Activated CD4-positive, alpha-beta T cell treated with anti-CD3 and anti-CD28 coated beads for 24 hours (primary cell): ENCODE data around the gene PRKAR1B.

Source experiments
- DNase-seq, 2 donors: peaks; one replicate each; pipeline ENCODE4 v3.0.0-alpha.2; 2020; ENCODE audit warnings: low read depth in 2 of 2

Gene PRKAR1B

DNA sequence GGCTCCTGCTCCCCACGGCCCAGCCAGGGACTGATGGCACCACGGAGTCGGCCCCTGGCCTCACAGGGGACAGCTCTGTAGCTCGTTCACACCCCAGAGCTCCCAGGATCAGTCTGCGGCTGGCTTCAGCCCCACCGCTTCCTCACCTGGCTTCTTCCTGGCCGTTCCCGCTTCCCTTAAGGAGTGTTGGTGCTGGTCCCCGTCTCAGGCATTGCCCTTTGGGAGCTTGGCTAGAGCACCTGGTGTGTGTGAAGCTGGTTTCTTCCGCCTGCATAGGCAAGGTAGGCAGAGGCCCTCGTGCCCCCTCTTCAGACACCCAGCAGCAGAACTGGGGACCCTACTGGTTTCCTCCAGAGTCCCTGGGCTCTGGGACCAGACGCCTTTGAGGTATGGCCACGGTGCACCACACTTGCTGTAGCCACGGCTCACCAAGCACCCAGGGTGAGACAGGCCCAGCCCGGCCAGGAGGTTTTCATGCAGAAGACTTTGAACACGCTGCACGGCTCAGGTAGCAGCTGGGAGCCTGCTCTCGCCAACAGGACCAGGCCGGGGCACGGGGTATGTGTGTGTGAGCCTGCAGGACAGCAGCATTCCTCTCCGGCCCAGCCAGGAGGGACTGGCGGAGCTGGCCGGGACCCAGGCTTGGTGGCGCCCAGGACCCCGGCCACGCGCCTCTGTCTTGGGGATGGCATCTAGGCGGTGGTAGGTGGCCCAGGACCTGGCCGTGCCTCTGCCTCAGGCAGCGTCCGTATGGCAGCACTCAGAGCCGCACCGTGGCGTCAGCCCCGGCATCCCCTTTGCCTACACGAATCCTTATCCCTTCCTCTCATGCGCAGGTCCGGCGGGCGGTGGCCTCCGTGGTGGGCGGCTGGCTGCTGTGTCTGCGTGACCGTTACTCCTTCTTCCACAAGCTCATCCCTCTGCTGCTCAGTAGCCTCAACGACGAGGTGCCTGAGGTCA is 13.2 kb upstream of the PRKAR1B start:
- no peak for DNase-seq

DNA sequence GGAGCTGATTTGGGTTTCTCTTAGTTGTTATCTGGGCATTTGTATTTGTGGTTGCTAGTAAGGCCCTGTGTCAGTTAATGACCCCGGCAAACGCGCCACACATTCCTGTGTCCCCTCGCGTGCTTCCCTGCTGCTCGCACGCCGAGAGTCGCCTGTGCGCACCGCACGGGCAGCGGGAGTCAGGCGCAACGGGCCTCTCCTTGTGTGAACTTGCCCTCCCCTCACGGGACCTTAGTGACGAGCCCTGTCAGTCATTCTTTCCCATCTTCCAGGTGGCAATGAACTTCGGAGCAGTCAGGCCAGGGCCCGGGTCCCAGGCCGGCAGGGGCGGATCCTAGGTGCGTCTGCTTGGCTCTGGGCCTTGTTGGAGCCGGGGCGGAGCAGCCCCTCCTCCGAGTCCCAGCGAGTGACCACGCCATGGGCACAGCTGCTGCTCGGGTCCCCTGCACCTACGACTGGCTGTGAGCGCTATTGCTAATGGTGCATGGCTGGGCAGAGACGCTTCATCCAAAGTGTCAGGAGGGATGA is 12.4 kb upstream of the PRKAR1B start:
- no peak for DNase-seq

DNA sequence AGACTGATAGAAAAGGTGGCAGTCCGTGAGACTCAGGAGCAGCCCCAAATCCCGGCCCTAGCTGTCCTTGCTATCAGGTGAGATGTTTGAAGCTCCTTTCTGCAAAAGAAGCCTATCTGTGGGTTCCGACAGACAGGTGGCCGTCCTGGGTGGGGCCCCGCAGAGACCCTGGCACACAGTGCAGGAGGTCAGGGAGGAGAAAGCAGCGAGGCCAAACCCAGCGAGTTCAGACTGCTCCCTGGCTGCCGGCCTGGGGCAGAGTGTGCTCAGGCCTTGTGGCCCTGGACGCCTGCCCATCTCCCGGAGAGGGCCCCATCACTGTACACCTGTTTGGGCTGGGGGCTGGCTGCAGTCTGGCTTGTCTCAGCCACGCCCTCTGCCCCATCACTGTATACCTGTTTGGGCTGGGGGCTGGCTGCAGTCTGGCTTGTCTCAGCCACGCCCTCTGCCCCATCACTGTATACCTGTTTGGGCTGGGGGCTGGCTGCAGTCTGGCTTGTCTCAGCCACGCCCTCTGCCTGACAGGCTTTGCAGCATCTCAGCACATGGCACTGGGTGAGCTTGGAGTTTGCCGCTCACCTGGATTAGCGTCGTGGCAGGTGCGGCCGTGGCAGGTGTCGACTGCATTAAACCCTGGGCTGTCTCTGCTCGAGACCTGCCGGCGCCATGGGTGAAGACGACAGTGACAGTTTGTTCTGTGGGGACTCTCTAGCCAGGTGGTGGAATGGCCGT is 11.8 kb upstream of the PRKAR1B start:
- no peak for DNase-seq

DNA sequence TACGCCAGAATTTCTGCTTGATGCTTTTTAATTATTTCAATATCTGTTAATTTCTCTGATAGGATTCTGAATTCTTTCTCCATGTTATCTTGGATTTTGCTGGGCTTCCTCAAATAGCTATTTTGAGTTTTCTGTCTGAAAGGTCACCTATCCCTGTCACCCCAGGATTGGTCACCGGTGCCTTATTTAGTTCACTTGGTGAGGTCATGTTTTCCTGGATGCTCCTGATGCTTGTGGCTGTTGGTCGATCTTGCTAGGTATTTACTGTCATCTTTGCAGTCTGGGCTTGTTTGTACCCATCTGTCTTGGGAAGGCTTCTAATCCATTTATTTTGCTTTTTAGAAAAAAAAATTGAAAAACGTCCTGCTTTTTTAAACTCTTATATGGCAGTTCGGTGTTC is 11.2 kb upstream of the PRKAR1B start:
- no peak for DNase-seq

DNA sequence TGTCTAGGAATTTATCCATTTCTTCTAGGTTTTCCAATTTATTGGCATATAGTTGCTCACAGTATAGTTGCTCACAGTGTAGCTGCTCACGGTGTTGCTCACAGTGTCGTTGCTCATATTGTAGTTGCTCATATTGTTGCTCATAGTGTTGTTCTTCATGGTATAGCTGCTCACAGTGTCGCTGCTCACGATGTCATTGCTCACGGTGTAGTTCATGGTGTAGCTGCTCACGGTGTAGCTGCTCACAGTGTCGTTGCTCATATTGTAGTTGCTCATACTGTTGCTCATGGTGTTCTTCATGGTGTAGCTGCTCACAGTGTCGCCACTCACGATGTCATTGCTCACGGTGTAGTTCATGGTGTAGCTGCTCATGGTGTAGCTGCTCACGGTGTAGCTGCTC is 7.7 kb upstream of the PRKAR1B start:
- DNase-seq, result no peak

DNA sequence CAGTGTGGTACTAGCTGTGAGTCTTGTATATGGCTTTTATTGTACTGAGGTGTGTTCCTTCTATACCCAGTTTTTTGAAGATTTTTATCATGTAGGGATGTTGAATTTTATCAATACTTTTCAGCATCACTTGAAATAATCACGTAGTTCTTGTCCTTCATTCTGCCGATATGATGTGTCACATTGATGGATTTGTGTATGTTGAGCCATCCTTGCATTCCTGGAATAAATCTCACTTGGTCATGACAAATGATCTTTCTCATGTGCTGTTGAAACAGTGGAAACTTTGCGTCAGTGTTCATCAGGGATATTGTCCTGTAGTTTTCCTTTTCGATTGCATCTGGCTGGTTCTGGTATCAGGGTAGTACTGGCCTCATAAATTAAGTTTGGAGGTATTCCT is 7.1 kb upstream of the PRKAR1B start:
- DNase-seq, result no peak

DNA sequence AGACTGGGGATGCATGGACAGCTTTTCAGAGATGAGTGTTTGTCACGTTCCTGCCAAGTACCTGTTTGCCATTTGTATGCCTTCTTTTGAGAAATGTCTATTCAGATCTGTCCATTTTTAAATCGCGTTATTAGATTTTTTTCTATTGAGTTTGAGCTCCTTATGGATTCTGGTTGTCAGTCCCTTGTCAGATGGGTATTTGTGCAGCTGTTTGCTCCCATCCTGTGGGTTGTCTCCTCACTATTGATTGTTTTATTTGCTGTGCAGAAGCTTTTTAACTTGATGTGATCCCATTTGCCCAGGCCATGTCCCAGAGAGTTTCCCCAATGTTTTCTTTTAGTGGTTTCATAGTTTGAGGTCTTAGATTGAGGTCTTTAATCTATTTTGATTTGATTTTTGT is 5.5 kb upstream of the PRKAR1B start:
- DNase-seq, result no peak

DNA sequence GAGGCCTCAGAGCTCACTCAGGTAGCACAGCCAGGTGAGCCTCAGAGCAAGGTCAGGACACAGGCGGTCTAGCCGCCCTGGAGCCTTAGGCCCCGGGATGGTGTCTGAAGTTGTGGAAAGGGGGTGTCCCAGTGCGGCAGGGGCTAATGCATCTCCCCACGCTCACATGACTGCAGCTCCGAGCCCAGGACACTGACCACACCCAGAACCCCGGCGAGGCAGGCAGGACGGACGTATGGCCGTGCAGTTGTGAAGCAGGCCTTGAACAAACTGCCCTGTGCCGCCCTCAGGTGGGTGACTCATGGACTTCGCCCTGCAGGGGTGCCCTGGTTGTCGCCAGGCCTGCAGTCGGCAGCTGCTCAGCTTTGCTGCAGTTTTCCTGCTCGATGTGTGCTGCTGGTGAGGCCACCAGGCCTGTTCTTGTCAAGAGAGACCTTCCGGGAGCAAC is 5.0 kb upstream of the PRKAR1B start:
- no peak for DNase-seq

DNA sequence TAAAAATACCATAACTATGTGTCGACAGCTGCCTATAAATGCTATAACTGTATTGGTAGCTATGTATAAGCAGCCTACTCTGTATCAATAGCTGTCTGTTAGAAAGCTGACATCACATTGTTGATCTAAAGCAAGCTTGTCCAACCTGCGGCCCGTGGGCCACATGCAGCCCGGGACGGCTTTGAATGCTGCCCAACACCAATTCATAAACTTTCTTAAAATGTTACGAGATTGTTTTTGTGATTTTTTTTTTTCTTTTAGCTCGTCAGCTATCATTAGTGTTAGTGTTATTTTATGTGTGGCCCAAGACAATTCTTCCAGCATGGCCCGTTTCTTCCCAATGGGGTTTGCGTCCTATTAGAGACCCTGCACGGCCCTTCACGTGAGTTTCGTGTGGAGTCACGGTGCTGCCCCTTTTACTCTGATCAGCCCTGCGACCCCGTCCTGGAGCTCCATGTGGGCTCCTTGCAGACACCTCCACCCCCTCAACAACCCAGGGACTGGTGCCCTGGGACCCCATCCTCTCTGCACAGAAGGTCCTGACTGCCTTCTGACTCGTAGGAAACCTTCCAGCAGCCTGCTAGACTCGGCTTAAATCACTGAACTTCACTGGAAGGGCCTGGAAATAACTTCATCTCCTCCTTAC is 4.5 kb upstream of the PRKAR1B start:
- DNase-seq, result no peak

DNA sequence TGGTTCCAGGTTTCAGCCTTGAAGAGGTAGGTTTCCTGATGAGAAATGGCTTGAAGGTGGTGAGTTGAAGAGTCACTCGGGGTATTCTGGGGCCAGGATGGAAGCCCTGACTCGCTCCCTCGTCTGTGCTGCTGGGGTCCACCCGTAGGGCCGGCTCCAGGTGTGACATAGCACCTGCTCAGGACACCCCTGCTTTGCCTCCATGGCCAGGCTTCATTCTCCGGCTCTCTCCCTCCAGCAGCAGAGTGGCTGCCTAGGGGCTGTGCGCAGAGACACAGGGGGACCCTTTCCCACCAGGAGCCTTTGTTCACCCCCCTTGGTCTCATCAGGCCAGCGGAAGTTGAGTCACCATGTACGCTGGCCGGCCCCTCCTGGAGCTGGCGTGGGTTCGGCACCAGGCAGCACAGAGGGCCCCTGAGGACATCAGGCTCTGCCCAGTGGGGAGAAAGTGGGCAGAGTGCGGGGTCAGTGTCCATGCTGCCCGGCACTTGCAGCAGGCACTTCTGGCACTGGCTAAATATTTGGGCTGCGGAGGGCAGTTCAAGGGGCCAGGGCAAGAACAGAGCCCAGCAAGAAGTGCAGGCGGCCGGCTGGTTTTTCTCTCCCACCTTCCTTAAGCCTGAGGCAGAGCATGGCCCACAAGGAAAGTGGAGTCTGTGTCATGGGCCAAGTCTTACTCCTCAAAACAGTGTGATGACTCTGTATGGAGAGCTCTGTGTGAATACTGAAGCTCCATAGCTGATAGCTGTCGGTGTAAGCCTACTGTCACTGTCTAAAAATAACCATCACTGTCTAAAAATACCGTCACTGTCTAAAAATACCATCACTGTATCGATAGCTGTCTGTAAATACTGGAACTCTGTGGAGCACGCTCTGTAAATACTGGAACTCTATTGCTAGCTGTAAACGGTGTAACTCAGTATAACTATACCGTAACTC is 3.7 kb upstream of the PRKAR1B start:
- DNase-seq, result no peak

DNA sequence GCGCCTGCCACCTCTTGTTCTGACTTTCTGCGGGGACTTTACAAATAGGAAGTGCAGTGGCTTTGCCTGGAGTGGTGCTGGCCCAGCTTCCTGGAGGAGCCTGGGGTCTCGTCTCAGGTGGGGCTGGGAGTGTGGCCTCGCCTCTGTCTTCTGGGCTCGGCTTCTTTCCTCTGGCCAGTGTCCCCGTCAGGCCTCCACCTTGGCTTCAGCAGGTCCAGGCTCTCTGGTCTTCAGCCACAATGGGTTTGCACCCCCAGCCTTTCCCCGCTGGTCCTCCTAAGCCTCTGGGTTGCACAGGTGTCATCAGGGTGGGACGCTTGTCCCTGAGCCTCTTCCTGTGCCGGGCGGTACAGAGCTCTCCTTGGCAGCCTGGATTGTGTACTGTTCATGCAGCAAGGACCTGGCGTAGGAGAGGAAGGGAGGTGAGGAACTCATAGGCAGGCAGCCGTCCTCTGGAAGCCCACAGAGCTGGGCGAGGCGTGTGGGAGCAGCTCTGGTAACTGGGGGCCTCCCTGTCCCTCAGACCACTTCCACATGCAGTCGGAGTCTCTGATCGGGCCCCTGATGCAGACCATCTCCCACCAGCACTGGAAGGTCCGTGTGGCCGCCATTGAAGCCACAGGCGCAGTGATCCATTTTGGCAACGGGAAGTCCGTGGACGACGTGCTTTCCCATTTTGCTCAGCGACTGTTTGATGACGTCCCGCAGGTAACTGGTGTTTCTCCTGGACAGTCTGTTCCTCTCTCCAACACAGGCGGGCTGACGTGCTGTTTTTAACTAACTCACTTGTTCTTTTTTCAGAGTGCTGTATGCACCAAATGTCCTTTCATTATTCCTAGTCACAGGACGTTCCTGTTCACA is 2.3 kb upstream of the PRKAR1B start:
- DNase-seq, result no peak

DNA sequence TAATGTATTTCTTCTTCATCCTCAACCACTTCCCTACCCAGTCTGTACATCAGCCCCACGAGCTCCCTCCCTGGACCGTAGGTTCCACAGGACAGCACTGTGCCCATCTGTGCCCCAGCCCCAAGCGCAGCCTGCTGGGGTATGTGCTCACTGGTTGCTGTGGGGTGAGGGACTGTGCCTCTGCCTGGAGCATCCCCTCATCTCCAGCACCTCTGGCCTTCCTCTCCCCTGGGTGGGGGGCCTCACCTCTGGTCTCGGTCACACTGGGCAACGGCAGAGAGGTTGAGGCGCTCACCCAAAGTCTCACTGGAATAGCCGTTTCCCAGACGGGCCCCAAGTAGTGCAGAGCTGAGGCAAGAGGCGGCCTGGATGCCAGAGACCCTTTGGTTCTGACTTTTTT is 1.5 kb upstream of the PRKAR1B start:
- DNase-seq, result no peak

DNA sequence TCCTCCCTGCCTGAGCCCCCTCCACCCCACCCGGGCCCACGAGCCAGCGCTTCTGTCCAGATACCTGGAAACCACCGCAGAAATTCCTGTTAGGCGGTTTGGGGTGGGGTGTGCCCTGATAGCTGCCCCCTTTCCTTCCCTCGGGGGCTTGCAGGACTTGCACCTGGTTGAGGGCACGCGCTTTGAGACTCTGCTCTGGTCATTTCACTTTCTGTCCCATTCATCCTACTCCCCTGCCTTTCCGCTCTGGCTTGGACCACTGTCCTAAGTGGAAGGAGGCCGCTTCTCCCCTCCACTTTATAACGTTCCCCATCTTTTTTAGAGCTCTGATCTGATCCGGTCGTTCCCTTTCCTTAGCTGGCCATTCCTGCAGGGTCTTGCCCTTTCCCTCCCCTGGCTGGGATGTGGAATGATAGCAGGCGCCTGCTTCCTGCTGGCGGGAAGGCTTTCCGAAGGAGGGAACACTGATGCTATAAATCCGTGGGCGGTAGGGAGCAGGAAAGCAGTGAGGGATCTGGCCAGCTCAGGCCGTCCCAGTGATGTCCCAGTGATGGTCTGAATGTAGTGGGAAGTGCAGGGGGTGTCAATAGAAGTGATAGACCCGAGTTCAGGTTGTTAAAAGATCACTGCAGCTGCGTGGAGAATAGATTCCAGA is 852 bp upstream of the PRKAR1B start:
- DNase-seq, result no peak

DNA sequence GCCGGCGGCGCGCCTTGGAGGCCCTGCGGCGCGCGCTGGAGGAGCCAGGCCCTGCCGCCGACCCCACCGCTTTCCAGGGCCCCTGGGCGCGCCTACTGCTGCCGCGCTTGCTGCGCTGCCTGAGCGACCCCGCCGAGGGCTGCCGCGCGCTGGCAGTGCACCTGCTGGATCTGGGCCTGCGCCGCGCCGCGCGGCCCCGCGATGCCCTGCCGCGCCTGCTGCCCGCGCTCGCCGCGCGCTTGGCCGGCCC is 302 bp downstream of the PRKAR1B start:
- no peak for DNase-seq

DNA sequence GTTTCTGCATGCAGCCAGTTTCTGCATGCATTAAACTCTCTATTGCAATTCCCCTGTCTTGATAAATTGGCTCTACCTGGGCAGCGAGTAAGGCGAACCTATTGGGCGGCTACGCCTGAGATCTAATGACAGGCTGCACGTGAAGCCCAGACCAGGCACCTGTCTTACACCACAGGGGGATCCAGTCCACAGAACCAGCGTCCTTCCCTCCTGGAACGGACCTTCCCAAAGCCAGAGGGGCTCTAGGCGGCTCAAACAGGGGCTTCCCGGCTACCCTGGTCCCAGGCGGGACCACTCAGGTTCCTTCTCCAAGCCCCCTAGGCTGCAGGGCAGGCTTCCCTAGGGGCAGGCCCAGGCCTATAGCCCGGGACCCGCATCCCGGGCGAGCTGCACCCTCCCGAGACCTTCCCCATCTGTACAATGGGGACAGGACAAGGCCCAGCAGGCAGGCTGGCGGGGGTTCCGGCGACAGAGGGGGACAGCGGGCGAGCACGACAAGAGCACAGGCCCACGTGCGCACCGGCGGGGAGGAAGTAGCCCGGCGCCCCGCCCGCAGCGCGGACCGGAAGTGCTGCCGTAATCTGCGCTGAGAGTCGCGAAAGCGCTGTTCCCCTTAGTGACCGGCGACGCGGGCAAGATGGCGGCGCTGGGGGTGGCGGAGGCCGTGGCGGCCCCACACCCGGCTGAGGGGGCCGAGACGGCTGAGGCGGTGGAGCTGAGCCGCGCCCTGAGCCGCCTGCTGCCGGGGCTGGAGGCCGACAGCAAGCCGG is 812 bp downstream of the PRKAR1B start, which contains the start of gene DNAAF5:
Gene DNAAF5 (plus strand): TSS at position 616 of the 770 bp plus-strand sequence. CDS start 22 bp downstream, at position 638.
- DNase-seq, result peak; percentile 85 to 86

DNA sequence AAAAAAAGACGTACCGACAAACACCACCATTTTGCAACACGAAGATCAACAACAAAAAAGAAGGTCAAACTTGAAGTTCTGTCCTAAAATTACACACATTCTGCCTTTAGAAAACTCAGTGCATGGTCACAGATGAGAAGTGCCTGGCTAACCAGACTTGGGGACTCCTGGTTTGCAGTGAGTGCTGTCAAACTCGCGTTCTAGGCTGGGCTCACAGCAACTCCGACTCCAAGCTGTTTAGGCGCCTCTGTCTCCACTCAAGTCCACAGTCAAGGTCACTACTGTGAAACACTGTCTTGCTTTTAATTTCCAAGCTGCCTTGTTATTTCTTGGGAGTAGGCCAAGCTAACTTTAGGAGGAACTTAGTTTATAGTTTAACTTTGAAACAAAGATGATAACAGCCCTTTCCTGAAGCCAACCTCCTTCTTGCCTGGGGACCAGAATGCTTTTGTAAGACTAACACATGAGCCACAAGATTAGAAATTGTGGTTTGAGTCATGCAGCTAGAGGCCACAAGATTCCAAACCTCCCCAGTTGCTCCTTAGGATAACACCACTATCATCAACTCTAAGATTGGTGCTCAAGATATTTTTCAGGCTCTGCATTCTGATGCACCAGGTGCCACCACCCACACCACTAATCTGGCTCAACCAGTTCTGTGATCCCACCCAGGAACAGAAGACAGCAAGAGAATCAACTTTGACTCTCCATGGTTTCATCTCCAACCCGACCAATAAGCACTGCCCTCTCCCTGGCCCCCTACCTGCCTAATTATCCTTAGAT is 1.7 kb downstream of the PRKAR1B start:
- no peak for DNase-seq

DNA sequence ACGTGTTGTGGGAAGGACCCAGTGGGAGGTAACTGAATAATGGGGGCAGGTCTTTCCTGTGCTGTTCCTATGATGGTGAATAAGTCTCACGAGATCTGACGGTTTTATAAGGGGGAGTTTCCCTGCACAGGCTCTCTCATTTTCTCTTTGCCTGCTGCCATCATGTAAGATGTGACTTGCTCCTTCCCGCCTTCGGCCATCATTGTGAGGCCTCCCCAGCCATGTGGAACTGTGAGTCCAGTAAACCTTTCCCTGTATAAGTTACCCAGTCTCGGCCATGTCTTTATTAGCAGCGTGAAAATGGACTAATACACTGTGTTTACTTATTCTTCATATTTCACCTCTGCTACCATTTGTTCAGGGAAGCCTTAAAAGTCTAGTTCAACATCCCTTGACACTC is 2.8 kb downstream of the PRKAR1B start:
- DNase-seq, result no peak

DNA sequence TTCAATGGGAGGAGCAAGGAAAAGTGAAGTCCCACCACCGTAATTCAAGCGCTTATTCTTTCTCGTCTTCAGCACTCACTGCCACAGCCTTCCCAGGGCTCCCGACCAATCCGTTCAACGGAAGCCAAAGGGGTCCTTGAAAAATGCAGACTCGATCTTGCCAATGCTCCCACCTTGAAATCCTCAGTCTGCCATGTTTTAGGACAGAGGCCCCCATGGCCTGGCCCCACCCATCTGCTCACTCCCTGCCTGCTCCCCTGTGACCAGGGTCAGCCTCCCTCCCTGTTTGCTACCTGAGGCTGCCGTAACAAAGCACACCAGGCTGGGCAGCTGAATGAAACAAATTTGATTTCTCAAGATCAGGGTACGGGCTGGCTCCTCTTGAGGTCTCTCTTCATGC is 3.5 kb downstream of the PRKAR1B start:
- no peak for DNase-seq
